ENCODE results near the gene OTUD4. TPM values are rescaled to one million over a fixed set of nuclear protein-coding genes. Genes with fewer than 3 reads are reported as not detected.

OTUD4 gene
- total and polyA plus RNA-seq, 9 donors: 43.8 to 86.4 (median 67.5) TPM

GRCh38 chr4:145207934-145208333, 27.5 kb upstream of the OTUD4 start:
- no peaks in the 10 kb centered on the region for H3K9me3 ChIP-seq (replicated peaks; ENCODE audit: control insufficient read depth, low read depth, low read length)
- no peak overlapping the region for H3K27ac ChIP-seq (ENCODE audit: low read length)
- no peaks in the 10 kb centered on the region for H3K36me3 ChIP-seq (ENCODE audit: control insufficient read depth, insufficient read depth, low read length)
- H3K4me3 ChIP-seq (ENCODE audit: low read length): no peak overlapping the region
- H3K27me3 ChIP-seq (ENCODE audit: control insufficient read depth, insufficient read depth, low read length): no peaks in the 10 kb centered on the region
- no peak for DNase-seq
- H3K4me1 ChIP-seq (ENCODE audit: control insufficient read depth, insufficient read depth, low read length): no peaks in the 10 kb centered on the region
- no CpG with 5 or more reads among the region's 2 CpGs for WGBS (ENCODE audit: insufficient coverage)

GRCh38 chr4:145203410-145203809, 23.0 kb upstream of the OTUD4 start:
- whole genome bisulfite sequencing (ENCODE audit: insufficient coverage): 90% methylated on average over 3 of the region's 9 CpGs
- no peak overlapping the region for H3K4me3 ChIP-seq (ENCODE audit: low read length)
- H3K4me1 ChIP-seq (ENCODE audit: control insufficient read depth, insufficient read depth, low read length): no peaks in the 10 kb centered on the region
- no peaks in the 10 kb centered on the region for H3K27me3 ChIP-seq (ENCODE audit: control insufficient read depth, insufficient read depth, low read length)
- no peak for DNase-seq
- H3K36me3 ChIP-seq (ENCODE audit: control insufficient read depth, insufficient read depth, low read length): no peaks in the 10 kb centered on the region
- no peak overlapping the region for H3K27ac ChIP-seq (ENCODE audit: low read length)
- H3K9me3 ChIP-seq (replicated peaks; ENCODE audit: control insufficient read depth, low read depth, low read length): no peaks in the 10 kb centered on the region

GRCh38 chr4:145200366-145200765, 20.0 kb upstream of the OTUD4 start:
- no CpG with 5 or more reads among the region's 4 CpGs for WGBS (ENCODE audit: insufficient coverage)
- no peaks in the 10 kb centered on the region for H3K9me3 ChIP-seq (replicated peaks; ENCODE audit: control insufficient read depth, low read depth, low read length)
- no peaks in the 10 kb centered on the region for H3K27me3 ChIP-seq (ENCODE audit: control insufficient read depth, insufficient read depth, low read length)
- H3K4me3 ChIP-seq (ENCODE audit: low read length): no peak overlapping the region
- H3K36me3 ChIP-seq (ENCODE audit: control insufficient read depth, insufficient read depth, low read length): no peaks in the 10 kb centered on the region
- DNase-seq: no peak
- H3K4me1 ChIP-seq (ENCODE audit: control insufficient read depth, insufficient read depth, low read length): no peaks in the 10 kb centered on the region
- H3K27ac ChIP-seq (ENCODE audit: low read length): no peak overlapping the region

GRCh38 chr4:145199051-145199716, 18.8 kb upstream of the OTUD4 start:
- H3K27me3 ChIP-seq (ENCODE audit: control insufficient read depth, insufficient read depth, low read length): no peaks in the 10 kb centered on the region
- H3K36me3 ChIP-seq (ENCODE audit: control insufficient read depth, insufficient read depth, low read length): no peaks in the 10 kb centered on the region
- H3K27ac ChIP-seq (ENCODE audit: low read length): no peak overlapping the region
- H3K4me3 ChIP-seq (ENCODE audit: low read length): no peak overlapping the region
- no peak for DNase-seq
- WGBS (ENCODE audit: insufficient coverage): 100% methylated on average over 1 of the region's 6 CpGs
- H3K4me1 ChIP-seq (ENCODE audit: control insufficient read depth, insufficient read depth, low read length): no peaks in the 10 kb centered on the region
- no peaks in the 10 kb centered on the region for H3K9me3 ChIP-seq (replicated peaks; ENCODE audit: control insufficient read depth, low read depth, low read length)

GRCh38 chr4:145196747-145197146, 16.4 kb upstream of the OTUD4 start:
- Histone ChIP-seq H3K36me3 (ENCODE audit: control insufficient read depth, insufficient read depth, low read length) (no peaks in the 10 kb centered on the region), H3K4me3 (ENCODE audit: low read length) (no peak overlapping the region), H3K4me1 (ENCODE audit: control insufficient read depth, insufficient read depth, low read length) (no peaks in the 10 kb centered on the region), H3K9me3 (replicated peaks; ENCODE audit: control insufficient read depth, low read depth, low read length) (no peaks in the 10 kb centered on the region), H3K27me3 (ENCODE audit: control insufficient read depth, insufficient read depth, low read length) (no peaks in the 10 kb centered on the region), H3K27ac (ENCODE audit: low read length) (no peak overlapping the region)
- DNase-seq: no peak
- 75% methylated on average over 1 of the region's 3 CpGs for WGBS (ENCODE audit: insufficient coverage)

- H3K9me3 ChIP-seq (replicated peaks; ENCODE audit: control insufficient read depth, low read depth, low read length): no peaks in the 10 kb centered on the region
- H3K36me3 ChIP-seq (ENCODE audit: control insufficient read depth, insufficient read depth, low read length): no peaks in the 10 kb centered on the region
- no CpG with 5 or more reads among the region's 3 CpGs for WGBS (ENCODE audit: insufficient coverage)
- no peaks in the 10 kb centered on the region for H3K4me1 ChIP-seq (ENCODE audit: control insufficient read depth, insufficient read depth, low read length)
- no peak for DNase-seq
- H3K4me3 ChIP-seq (ENCODE audit: low read length): no peak overlapping the region
- H3K27me3 ChIP-seq (ENCODE audit: control insufficient read depth, insufficient read depth, low read length): no peaks in the 10 kb centered on the region
- H3K27ac ChIP-seq (ENCODE audit: low read length): no peak overlapping the region
Observed at GRCh38 chr4:145195167-145195952, 15.0 kb upstream of the OTUD4 start.

GRCh38 chr4:145189981-145190380, 9.6 kb upstream of the OTUD4 start:
- no peak for DNase-seq
- Histone ChIP-seq H3K9me3 (replicated peaks; ENCODE audit: control insufficient read depth, low read depth, low read length) (peaks cover 4% of the 10 kb centered on the region), H3K4me1 (ENCODE audit: control insufficient read depth, insufficient read depth, low read length) (no peaks in the 10 kb centered on the region), H3K4me3 (ENCODE audit: low read length) (no peak overlapping the region), H3K36me3 (ENCODE audit: control insufficient read depth, insufficient read depth, low read length) (no peaks in the 10 kb centered on the region), H3K27ac (ENCODE audit: low read length) (no peak overlapping the region), H3K27me3 (ENCODE audit: control insufficient read depth, insufficient read depth, low read length) (peaks cover 2% of the 10 kb centered on the region)
- WGBS (ENCODE audit: insufficient coverage): no CpG with 5 or more reads among the region's 3 CpGs

- H3K9me3 ChIP-seq (replicated peaks; ENCODE audit: control insufficient read depth, low read depth, low read length): peaks cover 4% of the 10 kb centered on the region
- no peak for DNase-seq
- H3K4me3 ChIP-seq (ENCODE audit: low read length): no peak overlapping the region
- 88% methylated on average over 1 of the region's 3 CpGs for WGBS (ENCODE audit: insufficient coverage)
- no peak overlapping the region for H3K27ac ChIP-seq (ENCODE audit: low read length)
- H3K4me1 ChIP-seq (ENCODE audit: control insufficient read depth, insufficient read depth, low read length): no peaks in the 10 kb centered on the region
- peaks cover 2% of the 10 kb centered on the region for H3K27me3 ChIP-seq (ENCODE audit: control insufficient read depth, insufficient read depth, low read length)
- no peaks in the 10 kb centered on the region for H3K36me3 ChIP-seq (ENCODE audit: control insufficient read depth, insufficient read depth, low read length)
Observed at GRCh38 chr4:145186729-145187128, 6.3 kb upstream of the OTUD4 start.

GRCh38 chr4:145183581-145183980, 3.2 kb upstream of the OTUD4 start:
- no peak overlapping the region for H3K4me3 ChIP-seq (ENCODE audit: low read length)
- no CpG with 5 or more reads among the region's 2 CpGs for WGBS (ENCODE audit: insufficient coverage)
- peaks cover 2% of the 10 kb centered on the region for H3K27me3 ChIP-seq (ENCODE audit: control insufficient read depth, insufficient read depth, low read length)
- no peaks in the 10 kb centered on the region for H3K36me3 ChIP-seq (ENCODE audit: control insufficient read depth, insufficient read depth, low read length)
- H3K9me3 ChIP-seq (replicated peaks; ENCODE audit: control insufficient read depth, low read depth, low read length): no peaks in the 10 kb centered on the region
- H3K4me1 ChIP-seq (ENCODE audit: control insufficient read depth, insufficient read depth, low read length): peaks cover 5% of the 10 kb centered on the region
- no peak for DNase-seq
- peak overlapping the region; percentile 67 for H3K27ac ChIP-seq (ENCODE audit: low read length)

GRCh38 chr4:145183023-145183422, 2.6 kb upstream of the OTUD4 start:
- no CpG with 5 or more reads among the region's 2 CpGs for WGBS (ENCODE audit: insufficient coverage)

More at GRCh38 chr4:145183023-145183422, 2.6 kb upstream of the OTUD4 start:
- peaks cover 2% of the 10 kb centered on the region for H3K27me3 ChIP-seq (ENCODE audit: control insufficient read depth, insufficient read depth, low read length)
- peak overlapping the region; percentile 67 for H3K27ac ChIP-seq (ENCODE audit: low read length)
- H3K9me3 ChIP-seq (replicated peaks; ENCODE audit: control insufficient read depth, low read depth, low read length): no peaks in the 10 kb centered on the region
- H3K4me1 ChIP-seq (ENCODE audit: control insufficient read depth, insufficient read depth, low read length): peaks cover 5% of the 10 kb centered on the region
- H3K4me3 ChIP-seq (ENCODE audit: low read length): no peak overlapping the region
- H3K36me3 ChIP-seq (ENCODE audit: control insufficient read depth, insufficient read depth, low read length): no peaks in the 10 kb centered on the region
- peak; percentile 35 for DNase-seq

Measured in muscle of leg (tissue), 11 donors.